ENCODE measurements around the gene LACTBL1.

The LACTBL1 gene

GRCh38 chr1:22971161-22971560 is 1.5 kb downstream of the LACTBL1 start:
- no peak overlapping the region for H3K4me3 ChIP-seq (ENCODE audit: low read depth, low read length)
- TF ChIP-seq CTCF (IDR thresholded peaks at IDR 0.05; ENCODE audit: low read depth, low read length), result no peak

GRCh38 chr1:22970096-22970495 is 2.6 kb downstream of the LACTBL1 start:
- no peak overlapping the region for H3K4me3 ChIP-seq (ENCODE audit: low read depth, low read length)
- no peak for TF ChIP-seq CTCF (IDR thresholded peaks at IDR 0.05; ENCODE audit: low read depth, low read length)

GRCh38 chr1:22969304-22969709 is 3.4 kb downstream of the LACTBL1 start:
- no peak for TF ChIP-seq CTCF (IDR thresholded peaks at IDR 0.05; ENCODE audit: low read depth, low read length)
- H3K4me3 ChIP-seq (ENCODE audit: low read depth, low read length), result no peak overlapping the region

GRCh38 chr1:22967833-22968232 is 4.8 kb downstream of the LACTBL1 start:
- no peak overlapping the region for H3K4me3 ChIP-seq (ENCODE audit: low read depth, low read length)
- no peak for TF ChIP-seq CTCF (IDR thresholded peaks at IDR 0.05; ENCODE audit: low read depth, low read length)

- no peak overlapping the region for H3K4me3 ChIP-seq (ENCODE audit: low read depth, low read length)
- TF ChIP-seq CTCF (IDR thresholded peaks at IDR 0.05; ENCODE audit: low read depth, low read length), result no peak
These were observed 6.4 kb downstream of the LACTBL1 start for GRCh38 chr1:22966309-22966708.

GRCh38 chr1:22963044-22963677 is 9.5 kb downstream of the LACTBL1 start:
- TF ChIP-seq CTCF (IDR thresholded peaks at IDR 0.05; ENCODE audit: low read depth, low read length), result no peak
- H3K4me3 ChIP-seq (ENCODE audit: low read depth, low read length), result no peak overlapping the region

- no peak for TF ChIP-seq CTCF (IDR thresholded peaks at IDR 0.05; ENCODE audit: low read depth, low read length)
- no peak overlapping the region for H3K4me3 ChIP-seq (ENCODE audit: low read depth, low read length)
These were observed 10.1 kb downstream of the LACTBL1 start for GRCh38 chr1:22962558-22962957.

Measured in WI38 (cell line).